ENCODE results near the gene SIM1.

DNA sequence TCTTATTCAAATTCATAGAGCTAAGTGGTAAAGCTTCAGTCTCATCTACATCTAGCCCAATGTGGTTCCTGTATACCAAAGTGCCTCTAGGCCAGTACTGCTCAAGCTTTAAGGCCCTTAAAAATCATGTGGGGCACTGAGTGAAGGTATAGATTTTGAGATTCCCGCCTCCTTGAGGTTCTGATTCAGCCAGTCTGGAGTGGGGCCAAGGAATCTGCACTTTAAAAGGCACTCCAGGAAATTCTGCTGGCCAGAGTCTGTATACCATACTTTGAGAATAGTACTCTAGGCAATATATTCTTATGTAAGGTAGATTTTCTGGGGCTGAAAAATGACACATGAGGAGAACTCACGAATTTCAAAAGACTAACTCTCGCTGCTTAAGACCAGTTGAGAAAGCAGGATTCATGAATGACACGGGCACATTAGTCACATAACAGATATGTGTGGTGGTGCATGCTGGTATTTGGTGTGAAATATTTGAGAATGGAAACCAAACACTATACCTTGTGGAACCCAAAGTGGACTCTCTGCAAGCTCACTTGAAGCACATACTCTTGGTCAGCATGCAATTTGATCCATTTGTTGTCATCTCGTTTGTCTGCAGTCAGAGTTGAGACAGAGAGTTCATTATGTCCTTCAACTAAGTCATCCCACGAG, 47.6 kb upstream of the SIM1 start:
- TF ChIP-seq, protein P1, sequence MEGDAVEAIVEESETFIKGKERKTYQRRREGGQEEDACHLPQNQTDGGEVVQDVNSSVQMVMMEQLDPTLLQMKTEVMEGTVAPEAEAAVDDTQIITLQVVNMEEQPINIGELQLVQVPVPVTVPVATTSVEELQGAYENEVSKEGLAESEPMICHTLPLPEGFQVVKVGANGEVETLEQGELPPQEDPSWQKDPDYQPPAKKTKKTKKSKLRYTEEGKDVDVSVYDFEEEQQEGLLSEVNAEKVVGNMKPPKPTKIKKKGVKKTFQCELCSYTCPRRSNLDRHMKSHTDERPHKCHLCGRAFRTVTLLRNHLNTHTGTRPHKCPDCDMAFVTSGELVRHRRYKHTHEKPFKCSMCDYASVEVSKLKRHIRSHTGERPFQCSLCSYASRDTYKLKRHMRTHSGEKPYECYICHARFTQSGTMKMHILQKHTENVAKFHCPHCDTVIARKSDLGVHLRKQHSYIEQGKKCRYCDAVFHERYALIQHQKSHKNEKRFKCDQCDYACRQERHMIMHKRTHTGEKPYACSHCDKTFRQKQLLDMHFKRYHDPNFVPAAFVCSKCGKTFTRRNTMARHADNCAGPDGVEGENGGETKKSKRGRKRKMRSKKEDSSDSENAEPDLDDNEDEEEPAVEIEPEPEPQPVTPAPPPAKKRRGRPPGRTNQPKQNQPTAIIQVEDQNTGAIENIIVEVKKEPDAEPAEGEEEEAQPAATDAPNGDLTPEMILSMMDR (IDR thresholded peaks at IDR 0.05) = no peak
- TF ChIP-seq EZH2 (IDR thresholded peaks at IDR 0.05) (no peak), EZH2phosphoT487 (IDR thresholded peaks at IDR 0.05) (no peak)

Data from neural progenitor cell (in vitro differentiated cells).